ENCODE data around the gene CFAP43.

CFAP43 gene

GRCh38 chr10:104274762-104275721, 42.9 kb upstream of the CFAP43 start:
- peak; percentile 79 for DNase-seq (ENCODE audit: low spot score)
- TF ChIP-seq, protein P1, sequence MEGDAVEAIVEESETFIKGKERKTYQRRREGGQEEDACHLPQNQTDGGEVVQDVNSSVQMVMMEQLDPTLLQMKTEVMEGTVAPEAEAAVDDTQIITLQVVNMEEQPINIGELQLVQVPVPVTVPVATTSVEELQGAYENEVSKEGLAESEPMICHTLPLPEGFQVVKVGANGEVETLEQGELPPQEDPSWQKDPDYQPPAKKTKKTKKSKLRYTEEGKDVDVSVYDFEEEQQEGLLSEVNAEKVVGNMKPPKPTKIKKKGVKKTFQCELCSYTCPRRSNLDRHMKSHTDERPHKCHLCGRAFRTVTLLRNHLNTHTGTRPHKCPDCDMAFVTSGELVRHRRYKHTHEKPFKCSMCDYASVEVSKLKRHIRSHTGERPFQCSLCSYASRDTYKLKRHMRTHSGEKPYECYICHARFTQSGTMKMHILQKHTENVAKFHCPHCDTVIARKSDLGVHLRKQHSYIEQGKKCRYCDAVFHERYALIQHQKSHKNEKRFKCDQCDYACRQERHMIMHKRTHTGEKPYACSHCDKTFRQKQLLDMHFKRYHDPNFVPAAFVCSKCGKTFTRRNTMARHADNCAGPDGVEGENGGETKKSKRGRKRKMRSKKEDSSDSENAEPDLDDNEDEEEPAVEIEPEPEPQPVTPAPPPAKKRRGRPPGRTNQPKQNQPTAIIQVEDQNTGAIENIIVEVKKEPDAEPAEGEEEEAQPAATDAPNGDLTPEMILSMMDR (IDR thresholded peaks at IDR 0.05; ENCODE audit: borderline replicate concordance, control extremely low read depth, extremely low read depth, insufficient read depth, missing control alignments) = peak; percentile 76
- in situ Hi-C loops (cut with MboI; ENCODE audit: low sequenced_read_pairs, unreplicated experiment) = no loop called here

- in situ Hi-C loops (cut with MboI; ENCODE audit: low sequenced_read_pairs, unreplicated experiment) = no loop called here
- no peak for DNase-seq (ENCODE audit: low spot score)
- TF ChIP-seq, protein P1 (IDR thresholded peaks at IDR 0.05; ENCODE audit: borderline replicate concordance, control extremely low read depth, extremely low read depth, insufficient read depth, missing control alignments) = no peak
Measured at GRCh38 chr10:104273899-104274575, 41.9 kb upstream of the CFAP43 start.

GRCh38 chr10:104273286-104273685, 41.1 kb upstream of the CFAP43 start:
- TF ChIP-seq, protein P1 (IDR thresholded peaks at IDR 0.05; ENCODE audit: borderline replicate concordance, control extremely low read depth, extremely low read depth, insufficient read depth, missing control alignments) = no peak
- in situ Hi-C loops (cut with MboI; ENCODE audit: low sequenced_read_pairs, unreplicated experiment) = no loop called here
- DNase-seq (ENCODE audit: low spot score) = no peak

DNA sequence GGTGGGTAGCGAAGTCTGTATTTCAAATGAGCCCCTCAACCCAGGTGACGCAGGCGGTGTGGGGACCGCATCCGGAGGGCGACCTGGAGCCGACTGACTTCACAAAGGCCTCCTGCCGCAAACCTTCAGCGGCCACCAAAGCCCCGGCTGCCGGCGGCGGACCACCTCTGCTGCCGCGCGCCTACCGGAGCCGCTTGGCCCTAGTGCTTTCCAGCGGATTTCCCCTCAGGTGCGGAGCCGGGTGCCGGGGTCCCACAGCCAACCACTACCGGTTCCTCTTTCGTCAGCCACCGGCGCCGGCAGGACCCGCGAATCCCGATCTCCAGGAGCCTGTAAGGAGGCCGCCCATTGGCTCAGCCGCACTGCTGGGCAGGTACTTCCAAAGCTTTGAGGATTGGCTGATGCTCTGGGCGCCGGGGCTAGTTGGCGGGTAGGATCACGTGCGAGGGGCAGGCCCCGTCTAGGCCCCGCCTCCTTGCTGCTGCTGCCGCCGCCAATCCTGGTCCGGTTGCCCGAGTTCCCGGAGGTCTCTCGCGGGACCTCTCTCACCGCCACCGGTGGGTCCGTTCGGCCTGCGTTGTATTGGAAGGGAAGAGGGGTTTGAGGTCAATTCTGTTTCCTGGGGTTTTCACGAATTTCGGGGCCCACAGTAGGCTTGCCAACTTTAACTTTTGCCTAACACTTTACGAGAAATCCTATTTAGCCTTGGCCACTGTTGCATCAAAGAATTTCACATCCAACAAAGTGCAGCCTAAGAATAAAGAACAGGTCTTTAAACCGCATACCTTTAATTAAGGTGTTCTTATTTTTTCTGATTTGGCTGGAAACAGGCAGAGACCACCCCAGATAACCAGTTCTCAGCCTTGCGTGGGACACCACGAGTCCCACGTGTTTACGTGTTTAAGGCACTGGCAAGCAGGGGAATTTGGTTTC, 36.8 kb upstream of the CFAP43 start, which contains the start of gene GSTO2:
Gene GSTO2 (plus strand): TSS at position 472 of the 933 bp plus-strand sequence. CDS start 5,732 bp downstream, outside the sequence.
- TF ChIP-seq, protein P1 (IDR thresholded peaks at IDR 0.05; ENCODE audit: borderline replicate concordance, control extremely low read depth, extremely low read depth, insufficient read depth, missing control alignments) = no peak
- in situ Hi-C loops (cut with MboI; ENCODE audit: low sequenced_read_pairs, unreplicated experiment) = no loop called here
- peak; percentile 100 for DNase-seq (ENCODE audit: low spot score)

- in situ Hi-C loops (cut with MboI; ENCODE audit: low sequenced_read_pairs, unreplicated experiment) = no loop called here
- no peak for DNase-seq (ENCODE audit: low spot score)
Measured at GRCh38 chr10:104268405-104268712, 36.2 kb upstream of the CFAP43 start.

More at GRCh38 chr10:104268405-104268712, 36.2 kb upstream of the CFAP43 start:
- TF ChIP-seq, protein P1 (IDR thresholded peaks at IDR 0.05; ENCODE audit: borderline replicate concordance, control extremely low read depth, extremely low read depth, insufficient read depth, missing control alignments) = no peak

Data from GM13976 (cell line).